ENCODE measurements around the gene CACNB4.

DNA sequence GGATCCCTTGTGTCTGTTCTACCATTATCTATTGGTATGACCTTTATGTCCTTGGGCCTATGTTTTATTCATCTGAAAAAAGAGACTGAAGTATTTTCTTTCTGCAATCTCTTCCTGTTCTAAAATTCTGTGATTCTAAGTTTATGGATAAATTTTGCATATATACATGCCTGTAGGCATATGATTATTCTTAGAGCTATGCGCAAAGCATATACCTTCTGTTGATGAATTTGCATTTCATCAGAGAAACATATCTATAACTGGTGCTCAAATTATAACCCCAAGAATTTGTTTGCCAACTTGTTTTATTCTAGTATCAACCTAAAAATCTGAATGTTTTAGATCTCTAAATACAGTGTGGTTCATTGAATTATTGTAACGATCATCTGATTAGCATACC, 6.7 kb downstream of the CACNB4 start:
- TF ChIP-seq SETDB1 (IDR thresholded peaks at IDR 0.05; ENCODE audit: low read length) (no peak), BRCA1 (IDR thresholded peaks at IDR 0.05) (no peak), BRCA1 (CRISPR knock-in tag; IDR thresholded peaks at IDR 0.05) (no peak)
- TF ChIP-seq, protein P1, sequence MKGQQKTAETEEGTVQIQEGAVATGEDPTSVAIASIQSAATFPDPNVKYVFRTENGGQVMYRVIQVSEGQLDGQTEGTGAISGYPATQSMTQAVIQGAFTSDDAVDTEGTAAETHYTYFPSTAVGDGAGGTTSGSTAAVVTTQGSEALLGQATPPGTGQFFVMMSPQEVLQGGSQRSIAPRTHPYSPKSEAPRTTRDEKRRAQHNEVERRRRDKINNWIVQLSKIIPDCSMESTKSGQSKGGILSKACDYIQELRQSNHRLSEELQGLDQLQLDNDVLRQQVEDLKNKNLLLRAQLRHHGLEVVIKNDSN (CRISPR knock-in tag; IDR thresholded peaks at IDR 0.05): no peak
- TF ChIP-seq, protein P2, sequence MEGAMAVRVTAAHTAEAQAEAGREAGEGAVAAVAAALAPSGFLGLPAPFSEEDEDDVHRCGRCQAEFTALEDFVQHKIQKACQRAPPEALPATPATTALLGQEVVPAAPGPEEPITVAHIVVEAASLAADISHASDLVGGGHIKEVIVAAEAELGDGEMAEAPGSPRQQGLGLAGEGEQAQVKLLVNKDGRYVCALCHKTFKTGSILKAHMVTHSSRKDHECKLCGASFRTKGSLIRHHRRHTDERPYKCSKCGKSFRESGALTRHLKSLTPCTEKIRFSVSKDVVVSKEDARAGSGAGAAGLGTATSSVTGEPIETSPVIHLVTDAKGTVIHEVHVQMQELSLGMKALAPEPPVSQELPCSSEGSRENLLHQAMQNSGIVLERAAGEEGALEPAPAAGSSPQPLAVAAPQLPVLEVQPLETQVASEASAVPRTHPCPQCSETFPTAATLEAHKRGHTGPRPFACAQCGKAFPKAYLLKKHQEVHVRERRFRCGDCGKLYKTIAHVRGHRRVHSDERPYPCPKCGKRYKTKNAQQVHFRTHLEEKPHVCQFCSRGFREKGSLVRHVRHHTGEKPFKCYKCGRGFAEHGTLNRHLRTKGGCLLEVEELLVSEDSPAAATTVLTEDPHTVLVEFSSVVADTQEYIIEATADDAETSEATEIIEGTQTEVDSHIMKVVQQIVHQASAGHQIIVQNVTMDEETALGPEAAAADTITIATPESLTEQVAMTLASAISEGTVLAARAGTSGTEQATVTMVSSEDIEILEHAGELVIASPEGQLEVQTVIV (CRISPR knock-in tag; IDR thresholded peaks at IDR 0.05; ENCODE audit: borderline replicate concordance): no peak

All from K562 (cell line).